ENCODE measurements around the gene TRIM52.
"Not testable (repeated sequence)": the region's sequence is repeated elsewhere in the genome, so short reads cannot be mapped to it uniquely, and the experiment has no call there.

DNA sequence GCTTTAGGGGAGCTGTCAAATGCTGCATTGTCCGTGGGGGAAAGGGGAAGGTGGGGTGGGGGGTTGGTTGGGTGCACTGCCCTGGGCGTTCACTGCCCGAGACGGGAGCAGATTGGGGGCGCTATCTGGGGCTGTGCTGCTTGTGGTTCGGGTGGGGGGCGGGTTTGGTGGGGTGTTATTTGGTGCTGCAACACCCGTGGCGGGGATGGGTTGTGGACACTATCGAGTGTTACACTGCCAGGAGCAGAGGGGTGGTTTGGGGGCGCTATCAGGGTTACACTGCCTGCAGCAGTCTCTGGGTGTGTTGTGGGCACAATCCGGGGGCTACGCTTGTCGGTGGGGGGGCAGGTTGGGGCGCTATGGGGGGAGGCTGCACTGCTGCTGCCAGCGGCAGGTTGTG is 21.5 kb upstream of the TRIM52 start:
- TF ChIP-seq YY1 (IDR thresholded peaks at IDR 0.05; ENCODE audit: insufficient read depth, insufficient replicate concordance, low read depth, low read length); ZNF530 (CRISPR knock-in tag; IDR thresholded peaks at IDR 0.05; ENCODE audit: low read depth); REXO4 (CRISPR knock-in tag; IDR thresholded peaks at IDR 0.05; ENCODE audit: borderline replicate concordance); ZMYM3 (CRISPR knock-in tag; IDR thresholded peaks at IDR 0.05); ZNF20 (CRISPR knock-in tag; IDR thresholded peaks at IDR 0.05); SMYD3 (CRISPR knock-in tag; IDR thresholded peaks at IDR 0.05); HMG20A (CRISPR knock-in tag; IDR thresholded peaks at IDR 0.05; ENCODE audit: borderline replicate concordance): not testable (repeated sequence)
- TF ChIP-seq, protein P1, sequence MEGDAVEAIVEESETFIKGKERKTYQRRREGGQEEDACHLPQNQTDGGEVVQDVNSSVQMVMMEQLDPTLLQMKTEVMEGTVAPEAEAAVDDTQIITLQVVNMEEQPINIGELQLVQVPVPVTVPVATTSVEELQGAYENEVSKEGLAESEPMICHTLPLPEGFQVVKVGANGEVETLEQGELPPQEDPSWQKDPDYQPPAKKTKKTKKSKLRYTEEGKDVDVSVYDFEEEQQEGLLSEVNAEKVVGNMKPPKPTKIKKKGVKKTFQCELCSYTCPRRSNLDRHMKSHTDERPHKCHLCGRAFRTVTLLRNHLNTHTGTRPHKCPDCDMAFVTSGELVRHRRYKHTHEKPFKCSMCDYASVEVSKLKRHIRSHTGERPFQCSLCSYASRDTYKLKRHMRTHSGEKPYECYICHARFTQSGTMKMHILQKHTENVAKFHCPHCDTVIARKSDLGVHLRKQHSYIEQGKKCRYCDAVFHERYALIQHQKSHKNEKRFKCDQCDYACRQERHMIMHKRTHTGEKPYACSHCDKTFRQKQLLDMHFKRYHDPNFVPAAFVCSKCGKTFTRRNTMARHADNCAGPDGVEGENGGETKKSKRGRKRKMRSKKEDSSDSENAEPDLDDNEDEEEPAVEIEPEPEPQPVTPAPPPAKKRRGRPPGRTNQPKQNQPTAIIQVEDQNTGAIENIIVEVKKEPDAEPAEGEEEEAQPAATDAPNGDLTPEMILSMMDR (CRISPR knock-in tag; IDR thresholded peaks at IDR 0.05): not testable (repeated sequence)

Data from HepG2 (cell line).